ENCODE results near the gene EMC10.
A peak's percentile ranks its signal among the peaks of the same experiment; 100 is the strongest.
"Not testable (repeated sequence)": the region's sequence is repeated elsewhere in the genome, so short reads cannot be mapped to it uniquely, and the experiment has no call there.

The EMC10 gene

DNA sequence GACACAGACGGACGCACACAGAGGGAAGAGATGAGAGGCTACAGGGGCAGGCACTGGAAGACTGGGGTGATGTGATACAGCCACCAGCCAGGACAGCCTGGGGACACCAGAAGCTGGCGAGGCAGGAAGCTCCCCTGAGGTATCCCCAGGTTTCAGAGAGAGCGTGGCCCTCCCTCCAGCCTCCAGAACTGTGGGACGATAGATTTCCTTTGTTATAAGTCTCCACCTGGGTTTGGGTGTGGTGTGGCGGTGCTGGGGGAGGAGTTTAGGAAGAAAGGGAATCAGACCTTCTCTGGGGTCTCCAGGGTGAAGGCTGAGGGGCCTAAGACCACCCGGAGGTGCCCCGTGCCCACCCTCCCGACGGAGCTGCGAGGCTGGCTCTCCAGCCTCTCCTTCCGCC is 40.1 kb downstream of the EMC10 start:
- no peak for DNase-seq

DNA sequence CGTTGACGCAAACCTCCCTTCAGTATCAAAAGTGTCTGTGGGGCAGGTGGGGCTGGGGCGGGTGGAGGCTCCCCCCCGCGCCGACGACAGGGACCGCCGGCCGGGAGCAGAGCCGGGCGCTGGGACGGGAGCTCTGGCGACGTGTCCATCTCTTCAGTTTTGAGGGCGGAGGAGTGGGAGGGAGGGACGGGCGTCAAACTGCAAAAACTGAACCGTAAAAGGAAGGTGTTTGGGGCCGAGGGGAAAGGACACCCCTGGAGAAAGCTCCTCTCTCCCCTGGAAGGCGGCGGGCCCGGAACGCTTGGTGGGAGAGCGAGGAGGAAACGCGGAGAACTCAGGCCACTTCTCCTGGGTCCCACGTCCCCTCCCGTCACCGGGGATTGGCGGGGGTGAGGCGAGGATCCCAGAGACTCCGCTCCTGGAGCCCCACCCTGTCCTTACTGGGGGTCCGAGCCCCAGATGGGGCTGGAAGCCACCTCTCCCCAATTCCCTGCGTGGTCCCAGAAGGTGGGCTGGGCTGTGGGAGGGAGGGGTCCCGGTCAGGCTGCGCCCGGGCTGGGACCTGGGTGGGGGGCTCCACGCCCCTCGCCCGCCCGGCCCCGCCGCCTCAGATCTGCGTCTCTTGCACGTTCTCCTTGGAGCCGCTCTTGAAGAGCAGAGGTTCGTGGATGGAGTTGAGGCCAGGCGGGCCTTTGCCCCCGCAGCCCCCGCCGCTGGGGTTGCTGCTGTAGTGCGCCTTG is 40.8 kb downstream of the EMC10 start:
- no peak for DNase-seq

DNA sequence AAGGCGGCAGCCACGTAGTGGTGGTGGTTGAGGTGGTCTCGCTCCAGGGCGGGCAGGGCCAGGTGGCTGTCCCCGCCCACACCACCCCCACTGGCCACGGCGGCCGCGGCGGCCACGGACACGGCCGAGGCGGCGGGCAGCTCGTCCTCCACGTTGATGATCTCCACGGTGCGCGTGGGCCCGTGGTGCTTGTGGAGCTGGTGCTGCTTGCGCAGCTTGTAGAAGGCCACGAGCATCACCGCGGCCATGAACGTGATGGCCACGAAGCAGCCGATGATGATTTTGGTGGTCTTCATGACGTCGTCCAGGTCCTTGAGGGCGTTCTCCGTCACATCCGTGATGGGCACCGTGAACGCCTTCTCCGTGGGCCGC is 41.4 kb downstream of the EMC10 start:
- no peak for DNase-seq

DNA sequence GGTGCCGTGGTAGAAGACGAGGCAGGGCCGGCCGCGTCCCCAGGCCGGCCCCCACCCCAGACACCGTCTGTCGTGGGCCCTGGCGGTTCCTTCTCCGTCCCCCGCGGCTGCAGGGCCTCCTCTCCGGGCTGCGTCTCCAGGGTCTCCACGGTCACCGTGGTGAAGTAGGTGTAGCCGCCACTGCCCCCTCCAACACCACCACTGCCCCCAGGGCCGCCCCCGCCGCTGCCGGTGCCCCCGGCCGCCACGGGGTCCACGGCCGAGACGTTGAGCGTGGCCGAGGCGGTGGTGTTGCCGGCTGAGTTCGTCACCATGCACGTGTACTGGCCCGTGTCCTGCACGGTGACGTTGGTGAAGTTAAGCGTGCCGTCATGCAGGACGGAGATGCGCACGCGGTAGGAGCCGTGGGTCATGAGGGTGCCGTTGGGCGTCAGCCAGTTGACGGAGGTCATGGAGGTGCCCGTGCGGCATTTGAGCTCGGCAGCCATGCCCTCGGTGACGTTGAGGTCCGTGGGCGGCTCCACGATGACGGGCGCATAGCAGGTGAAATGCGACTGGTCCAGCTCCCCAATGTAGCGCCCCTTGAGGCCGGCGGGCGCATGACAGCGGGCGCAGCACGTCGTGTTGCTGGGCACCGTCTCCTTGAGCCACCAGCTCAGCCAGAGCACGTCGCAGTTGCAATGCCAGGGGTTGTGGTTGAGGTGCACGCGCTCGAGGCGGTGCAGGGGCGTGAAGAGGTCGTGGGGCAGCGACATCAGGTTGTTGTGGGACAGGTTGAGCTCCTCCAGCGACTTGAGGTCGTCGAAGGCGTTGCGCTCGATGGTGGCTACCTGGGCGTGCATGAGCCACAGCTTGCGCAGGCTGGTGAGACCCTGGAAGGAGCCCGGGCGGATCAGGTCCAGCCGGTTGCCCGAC is 42.0 kb downstream of the EMC10 start:
- no peak for DNase-seq

DNA sequence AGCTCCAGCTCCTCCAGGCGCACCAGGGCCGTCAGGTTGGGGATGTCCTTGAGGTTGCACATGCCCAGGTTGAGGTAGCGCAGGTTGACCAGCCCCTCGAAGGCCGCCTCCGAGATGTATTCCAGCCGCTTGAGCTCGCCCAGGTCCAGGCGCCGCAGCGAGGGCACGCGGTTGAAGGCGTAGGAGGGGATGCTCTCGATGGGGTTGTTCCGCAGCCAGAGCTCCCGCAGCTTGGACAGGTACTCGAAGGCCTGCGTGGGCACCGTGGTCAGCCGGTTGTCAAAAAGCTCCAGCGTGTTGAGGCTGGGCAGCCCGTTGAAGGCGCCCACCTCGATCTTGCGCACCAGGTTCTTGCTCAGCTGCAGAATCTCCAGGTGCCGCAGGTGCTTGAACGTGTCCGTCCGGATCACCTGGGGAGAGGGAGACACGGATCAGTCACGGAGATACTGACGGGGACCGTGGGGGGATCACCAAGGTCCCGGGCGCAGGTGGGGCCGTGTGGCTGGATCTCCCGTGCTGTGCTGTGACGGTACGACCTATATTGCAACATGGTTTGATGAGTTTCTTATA is 42.8 kb downstream of the EMC10 start:
- DNase-seq, result no peak

DNA sequence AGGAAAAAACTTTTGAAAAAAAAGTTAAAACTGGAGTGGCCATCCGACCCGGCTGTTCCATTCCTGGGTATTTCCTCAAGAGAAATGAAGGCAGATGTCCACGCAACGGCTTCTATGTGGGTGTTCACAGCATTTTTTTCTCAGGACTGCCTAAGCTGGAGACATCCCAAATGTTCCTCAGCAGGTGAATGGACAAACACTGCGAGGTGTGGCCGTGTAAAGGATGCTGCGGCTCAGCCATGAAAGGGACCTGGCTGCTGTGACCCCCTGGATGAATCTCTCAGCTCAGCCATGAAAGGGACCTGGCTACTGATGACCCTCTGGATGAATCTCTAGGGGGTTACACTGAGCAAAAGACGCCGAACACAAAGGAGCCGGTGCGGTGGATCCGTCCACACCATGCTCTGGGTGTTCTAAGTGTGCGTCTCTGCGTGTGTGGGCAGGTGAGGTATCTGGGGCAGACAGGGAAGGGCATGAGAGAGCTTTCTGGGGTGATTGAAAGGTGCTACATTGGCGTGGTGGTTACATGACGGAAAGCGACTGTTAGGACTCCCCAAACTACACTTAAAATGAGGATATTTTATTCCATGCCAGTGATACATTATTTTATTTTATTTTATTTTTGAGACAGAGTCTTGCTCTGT is 44.6 kb downstream of the EMC10 start:
- no peak for DNase-seq

DNA sequence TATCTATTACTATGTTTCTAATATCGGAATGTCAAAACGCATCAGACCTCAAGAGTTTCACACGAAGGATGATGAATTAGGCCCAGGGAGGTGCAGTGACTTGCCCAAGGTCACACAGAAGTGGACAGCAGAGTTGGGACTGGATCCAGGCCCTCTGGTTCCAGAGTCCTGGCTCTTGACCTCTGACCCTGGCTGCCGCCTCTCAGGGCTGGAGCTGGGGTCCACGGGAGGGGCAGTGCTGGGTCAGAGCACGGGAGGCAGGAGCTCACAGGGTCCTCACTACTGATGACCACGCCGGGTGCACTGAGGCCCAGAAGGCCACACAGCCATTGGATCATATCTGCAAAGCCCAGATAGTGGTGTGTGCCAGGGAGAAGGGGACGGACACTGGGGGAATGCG is 46.6 kb downstream of the EMC10 start:
- DNase-seq, result no peak

DNA sequence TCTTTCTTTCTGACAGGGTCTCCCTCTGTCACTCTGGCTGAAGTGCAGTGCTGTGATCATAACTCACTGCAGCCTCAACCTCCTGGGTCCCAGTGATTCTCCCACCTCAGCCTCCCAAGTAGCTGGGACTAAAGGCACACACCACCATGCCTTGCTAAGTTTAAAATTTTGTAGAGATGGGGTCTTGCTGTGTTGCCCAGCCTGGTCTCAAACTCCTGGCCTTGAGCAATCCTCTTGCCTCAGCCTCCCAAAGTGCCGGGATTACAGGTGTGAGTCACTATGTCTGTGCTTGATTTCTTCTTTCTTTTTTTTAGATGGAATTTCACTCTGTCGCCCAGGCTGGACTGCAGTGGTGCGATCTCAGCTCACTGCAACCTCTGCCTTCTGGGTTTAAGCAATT is 51.7 kb downstream of the EMC10 start:
- DNase-seq, result not testable (repeated sequence)

DNA sequence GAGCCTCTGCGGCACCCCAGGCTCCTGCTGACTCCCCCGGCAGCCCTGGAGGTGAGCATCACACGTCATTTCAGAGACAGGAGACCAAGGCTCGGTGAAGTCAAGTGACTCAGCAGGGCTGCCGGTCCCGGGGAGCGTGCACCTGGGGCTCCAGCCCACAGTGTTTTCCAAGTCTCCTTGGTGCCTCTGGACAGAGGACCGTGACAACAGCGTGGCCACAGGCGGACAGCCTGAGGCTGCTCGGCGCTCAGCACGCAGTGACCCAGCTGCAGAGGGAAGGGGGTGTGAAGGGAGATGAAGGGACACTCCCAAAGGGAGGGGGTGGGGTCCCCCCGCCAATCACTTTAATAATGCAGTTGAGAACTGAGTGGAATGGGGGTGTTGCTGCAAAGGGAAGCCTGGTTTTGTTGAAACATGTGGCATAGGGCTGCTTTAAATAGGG is 54.9 kb downstream of the EMC10 start:
- DNase-seq, result no peak

DNA sequence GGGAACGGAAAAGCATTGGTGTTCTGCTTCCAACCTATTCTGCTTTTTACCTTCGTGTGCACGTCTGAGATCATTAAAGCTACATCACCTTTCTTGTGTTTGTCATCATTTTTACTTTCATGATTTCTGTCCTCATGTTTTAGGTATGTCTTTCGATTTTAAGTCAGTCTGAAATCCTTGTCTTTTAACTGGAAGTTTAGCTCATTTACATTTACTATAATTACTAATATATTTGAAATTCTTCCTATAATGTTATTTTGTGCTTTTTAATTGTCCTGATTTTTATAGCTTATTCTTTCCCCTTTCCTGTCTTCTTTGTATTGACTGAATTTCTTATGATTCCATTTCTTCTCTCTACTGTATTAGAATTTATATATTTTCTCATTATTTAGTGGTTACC is 56.6 kb downstream of the EMC10 start:
- no peak for DNase-seq

DNA sequence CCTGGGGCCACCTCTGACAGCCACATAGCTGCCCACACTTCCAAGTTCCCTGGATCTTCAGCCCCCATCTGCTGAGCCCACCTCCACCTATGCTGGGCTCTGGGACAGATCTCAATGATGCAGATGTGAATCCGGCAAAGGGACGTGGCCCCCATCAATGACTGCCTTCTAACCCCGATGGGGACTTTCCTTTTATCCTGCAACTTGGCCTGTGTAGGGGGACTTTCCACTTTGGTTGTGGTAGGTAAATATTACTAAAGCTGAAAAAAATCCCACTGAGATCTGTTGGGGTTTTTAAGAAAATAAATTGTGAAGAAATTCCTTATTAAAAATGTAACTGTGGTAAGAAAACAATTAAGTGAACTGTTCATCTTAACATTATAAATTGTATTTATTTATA is 58.2 kb downstream of the EMC10 start:
- DNase-seq, result no peak

DNA sequence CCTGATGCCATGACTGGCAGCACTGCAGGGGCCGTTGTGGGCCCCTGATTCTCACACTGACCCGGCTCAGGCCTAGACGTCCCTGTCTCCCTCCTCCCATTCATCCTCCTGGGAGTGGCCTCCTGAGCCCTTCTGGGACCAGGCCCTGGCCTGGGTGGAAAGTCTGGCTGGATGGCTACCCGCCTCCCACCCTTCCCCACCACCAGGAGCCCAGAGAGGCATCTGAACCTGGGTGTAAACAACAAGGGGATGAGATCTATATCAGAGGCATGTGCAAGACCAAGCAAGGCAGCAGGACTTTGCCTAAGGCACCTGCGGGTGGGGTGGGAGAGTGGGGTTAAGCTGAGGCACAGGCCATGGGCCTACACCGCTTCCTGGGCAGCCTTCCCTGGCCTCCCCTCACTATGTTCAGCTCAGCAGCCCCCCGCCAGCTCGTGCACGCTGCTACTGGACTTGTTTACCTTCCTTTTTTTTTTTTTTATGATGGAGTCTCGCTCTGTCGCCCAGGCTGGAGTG is 59.4 kb downstream of the EMC10 start:
- no peak for DNase-seq

DNA sequence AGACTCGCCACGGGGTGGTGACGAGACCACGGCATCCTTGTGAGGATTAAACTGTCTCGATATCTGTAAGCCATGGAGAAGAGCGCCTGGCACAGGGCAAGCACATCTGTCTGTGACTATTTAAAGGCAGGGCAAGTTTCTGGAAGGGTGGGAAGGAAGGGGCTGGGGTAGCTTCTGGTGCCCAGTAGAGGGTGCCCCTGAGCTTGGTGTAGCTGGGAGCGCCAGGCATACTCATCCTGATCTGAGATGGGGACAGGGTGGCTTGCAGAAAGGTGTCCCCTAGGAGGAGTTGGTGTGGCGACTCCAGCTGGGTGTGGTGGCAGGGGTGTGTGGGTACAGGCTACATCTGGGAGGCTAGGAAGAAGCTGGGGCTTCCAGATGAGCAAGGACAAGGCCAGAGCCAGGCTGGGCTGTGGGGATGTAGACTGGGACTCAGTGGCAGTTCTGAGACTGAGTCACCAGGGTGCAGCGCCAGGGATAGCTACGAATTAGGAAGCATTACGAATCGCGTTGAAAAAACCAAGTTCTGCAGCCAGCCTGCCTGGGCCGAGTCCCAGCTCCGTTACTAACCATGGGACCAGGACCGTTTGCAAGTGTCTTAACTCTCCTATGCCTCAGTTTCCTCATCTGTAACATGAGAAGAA is 60.5 kb downstream of the EMC10 start:
- DNase-seq, result no peak

DNA sequence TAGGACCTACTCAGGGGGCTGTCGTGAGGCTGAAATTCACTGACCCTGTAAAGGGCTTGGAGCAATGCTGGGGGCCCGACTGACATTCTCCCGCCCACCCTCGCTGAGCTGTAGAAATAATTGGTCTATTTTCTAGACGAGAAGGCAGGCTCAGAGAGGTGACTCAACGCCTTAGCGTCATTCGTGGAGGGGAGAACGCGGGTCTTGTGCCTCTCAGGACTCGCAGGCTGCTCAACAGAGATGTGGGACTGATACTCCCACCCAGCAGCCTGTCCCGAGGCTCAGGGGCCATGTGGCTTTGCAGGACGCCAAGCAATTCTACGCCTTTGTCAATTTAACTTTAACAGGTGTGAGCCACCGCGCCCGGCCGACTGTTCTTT is 61.0 kb downstream of the EMC10 start:
- DNase-seq, result no peak

DNA sequence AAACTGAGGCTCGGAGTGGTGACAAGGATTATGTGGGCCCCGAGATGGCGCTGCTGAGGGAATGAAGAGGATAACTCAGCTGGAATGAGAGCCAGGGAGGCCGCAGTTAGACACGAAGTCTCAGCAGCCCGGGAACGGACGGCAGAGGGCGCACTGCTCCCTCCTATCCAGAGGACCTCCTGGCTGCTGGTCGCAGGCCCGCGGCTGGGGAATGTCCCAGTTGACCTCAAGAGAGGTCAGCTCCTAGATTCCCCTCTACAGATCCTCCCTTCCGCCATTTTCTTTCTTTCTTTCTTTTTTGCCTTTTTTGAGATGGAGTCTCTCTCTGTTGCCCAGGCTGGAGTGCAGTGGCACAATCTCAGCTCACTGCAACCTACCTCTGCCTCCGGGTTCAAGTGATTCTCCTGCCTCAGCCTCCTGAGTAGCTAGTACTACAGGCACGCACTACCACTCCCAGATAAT is 61.5 kb downstream of the EMC10 start:
- DNase-seq, result peak; percentile 53 to 70
